ENCODE data around the gene PLXDC1. TPM values are rescaled to one million over a fixed set of nuclear protein-coding genes. Genes with fewer than 3 reads are reported as not detected.
A peak's percentile ranks its signal among the peaks of the same experiment; 100 is the strongest.

PLXDC1 gene
- total RNA-seq, 1 experiment from 2014 or later = not detected

GRCh38 chr17:39166437-39167335 is 15.2 kb upstream of the PLXDC1 start:
- Histone ChIP-seq H3K27ac (ENCODE audit: low read length) (no peak overlapping the region), H3K27me3 (ENCODE audit: control insufficient read depth, insufficient read depth, low read length) (no peaks in the 10 kb centered on the region), H3K4me3 (ENCODE audit: low read depth in 2 of 2, low read length in 2 of 2) (no peak overlapping the region), H3K36me3 (ENCODE audit: control insufficient read depth, insufficient read depth, low read length) (no peaks in the 10 kb centered on the region), H3K9me3 (ENCODE audit: control insufficient read depth, insufficient read depth, low read depth, low read length) (no peaks in the 10 kb centered on the region), H3K4me1 (ENCODE audit: control insufficient read depth, insufficient read depth, low read length) (peaks cover 4% of the 10 kb centered on the region; the same call in 1 of the 2 replicates)
- in situ Hi-C loops (cut with HindIII; ENCODE audit: low pct_unique_long_range_greater_than_20kb, low sequenced_read_pairs) (no loop called here), intact Hi-C loops (cut with micrococcal nuclease; ENCODE audit: unreplicated experiment) (no loop called here)
- TF ChIP-seq POLR2AphosphoS5 (IDR thresholded peaks at IDR 0.05; ENCODE audit: low read depth, low read length) (no peak), TCF7L2 (IDR thresholded peaks at IDR 0.05; ENCODE audit: low read depth, low read length) (no peak), SIN3A (IDR thresholded peaks at IDR 0.05; ENCODE audit: borderline replicate concordance, insufficient read depth, low read depth, low read length) (no peak)
- TF ChIP-seq, protein P1, sequence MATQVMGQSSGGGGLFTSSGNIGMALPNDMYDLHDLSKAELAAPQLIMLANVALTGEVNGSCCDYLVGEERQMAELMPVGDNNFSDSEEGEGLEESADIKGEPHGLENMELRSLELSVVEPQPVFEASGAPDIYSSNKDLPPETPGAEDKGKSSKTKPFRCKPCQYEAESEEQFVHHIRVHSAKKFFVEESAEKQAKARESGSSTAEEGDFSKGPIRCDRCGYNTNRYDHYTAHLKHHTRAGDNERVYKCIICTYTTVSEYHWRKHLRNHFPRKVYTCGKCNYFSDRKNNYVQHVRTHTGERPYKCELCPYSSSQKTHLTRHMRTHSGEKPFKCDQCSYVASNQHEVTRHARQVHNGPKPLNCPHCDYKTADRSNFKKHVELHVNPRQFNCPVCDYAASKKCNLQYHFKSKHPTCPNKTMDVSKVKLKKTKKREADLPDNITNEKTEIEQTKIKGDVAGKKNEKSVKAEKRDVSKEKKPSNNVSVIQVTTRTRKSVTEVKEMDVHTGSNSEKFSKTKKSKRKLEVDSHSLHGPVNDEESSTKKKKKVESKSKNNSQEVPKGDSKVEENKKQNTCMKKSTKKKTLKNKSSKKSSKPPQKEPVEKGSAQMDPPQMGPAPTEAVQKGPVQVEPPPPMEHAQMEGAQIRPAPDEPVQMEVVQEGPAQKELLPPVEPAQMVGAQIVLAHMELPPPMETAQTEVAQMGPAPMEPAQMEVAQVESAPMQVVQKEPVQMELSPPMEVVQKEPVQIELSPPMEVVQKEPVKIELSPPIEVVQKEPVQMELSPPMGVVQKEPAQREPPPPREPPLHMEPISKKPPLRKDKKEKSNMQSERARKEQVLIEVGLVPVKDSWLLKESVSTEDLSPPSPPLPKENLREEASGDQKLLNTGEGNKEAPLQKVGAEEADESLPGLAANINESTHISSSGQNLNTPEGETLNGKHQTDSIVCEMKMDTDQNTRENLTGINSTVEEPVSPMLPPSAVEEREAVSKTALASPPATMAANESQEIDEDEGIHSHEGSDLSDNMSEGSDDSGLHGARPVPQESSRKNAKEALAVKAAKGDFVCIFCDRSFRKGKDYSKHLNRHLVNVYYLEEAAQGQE (IDR thresholded peaks at IDR 0.05; ENCODE audit: insufficient read depth in 1 of 2, low read depth in 2 of 2, low read length in 1 of 2) = no peak
- TF ChIP-seq, protein P2, sequence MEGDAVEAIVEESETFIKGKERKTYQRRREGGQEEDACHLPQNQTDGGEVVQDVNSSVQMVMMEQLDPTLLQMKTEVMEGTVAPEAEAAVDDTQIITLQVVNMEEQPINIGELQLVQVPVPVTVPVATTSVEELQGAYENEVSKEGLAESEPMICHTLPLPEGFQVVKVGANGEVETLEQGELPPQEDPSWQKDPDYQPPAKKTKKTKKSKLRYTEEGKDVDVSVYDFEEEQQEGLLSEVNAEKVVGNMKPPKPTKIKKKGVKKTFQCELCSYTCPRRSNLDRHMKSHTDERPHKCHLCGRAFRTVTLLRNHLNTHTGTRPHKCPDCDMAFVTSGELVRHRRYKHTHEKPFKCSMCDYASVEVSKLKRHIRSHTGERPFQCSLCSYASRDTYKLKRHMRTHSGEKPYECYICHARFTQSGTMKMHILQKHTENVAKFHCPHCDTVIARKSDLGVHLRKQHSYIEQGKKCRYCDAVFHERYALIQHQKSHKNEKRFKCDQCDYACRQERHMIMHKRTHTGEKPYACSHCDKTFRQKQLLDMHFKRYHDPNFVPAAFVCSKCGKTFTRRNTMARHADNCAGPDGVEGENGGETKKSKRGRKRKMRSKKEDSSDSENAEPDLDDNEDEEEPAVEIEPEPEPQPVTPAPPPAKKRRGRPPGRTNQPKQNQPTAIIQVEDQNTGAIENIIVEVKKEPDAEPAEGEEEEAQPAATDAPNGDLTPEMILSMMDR (IDR thresholded peaks at IDR 0.05) = no peak
- CTCF ChIA-PET = interaction anchor here (1.2 kb wide), 1 partner anchor 8 kb away, joined by 4 read pairs; no protein-coding TSS in a partner anchor
- DNase-seq (ENCODE audit: low read depth, low spot score) = no peak
- no TSS peak for BruUV-seq (replicated peaks)
- POLR2A ChIA-PET = no interaction called here
- ATAC-seq = no peak

- POLR2A ChIA-PET = no interaction called here
- H3K4me1 ChIP-seq (ENCODE audit: control insufficient read depth, insufficient read depth, low read length) = peaks cover 4% of the 10 kb centered on the region; the same call in 1 of the 2 replicates
- no peaks in the 10 kb centered on the region for H3K9me3 ChIP-seq (ENCODE audit: control insufficient read depth, insufficient read depth, low read depth, low read length)
- no peaks in the 10 kb centered on the region for H3K36me3 ChIP-seq (ENCODE audit: control insufficient read depth, insufficient read depth, low read length)
- in situ Hi-C loops (cut with HindIII; ENCODE audit: low pct_unique_long_range_greater_than_20kb, low sequenced_read_pairs) (no loop called here), intact Hi-C loops (cut with micrococcal nuclease; ENCODE audit: unreplicated experiment) (no loop called here)
- H3K4me3 ChIP-seq (ENCODE audit: low read depth in 2 of 2, low read length in 2 of 2) = peak within 1 kb of the TSS in 1 of 2 experiments; percentile 17; a peak in 1 of 4 replicates
- H3K27ac ChIP-seq (ENCODE audit: low read length) = no peak within 1 kb of the TSS
- ATAC-seq (no peak), DNase-seq (ENCODE audit: low read depth, low spot score) (no peak)
- TF ChIP-seq TCF7L2 (IDR thresholded peaks at IDR 0.05; ENCODE audit: low read depth, low read length) (no peak), SIN3A (IDR thresholded peaks at IDR 0.05; ENCODE audit: borderline replicate concordance, insufficient read depth, low read depth, low read length) (no peak), POLR2AphosphoS5 (IDR thresholded peaks at IDR 0.05; ENCODE audit: low read depth, low read length) (no peak)
- TF ChIP-seq, protein P2 (IDR thresholded peaks at IDR 0.05) = no peak
- TF ChIP-seq, protein P1 (IDR thresholded peaks at IDR 0.05; ENCODE audit: insufficient read depth in 1 of 2, low read depth in 2 of 2, low read length in 1 of 2) = no peak
- CTCF ChIA-PET = interaction anchor here (1.2 to 1.7 kb wide), 2 partner anchors 9 to 13 kb away, joined by 4 to 11 read pairs; no protein-coding TSS in a partner anchor
- BruUV-seq (replicated peaks) = no TSS peak
- no peaks in the 10 kb centered on the region for H3K27me3 ChIP-seq (ENCODE audit: control insufficient read depth, insufficient read depth, low read length)
Measured at GRCh38 chr17:39165841-39166349, 14.5 kb upstream of the PLXDC1 start, which contains the start of gene ARL5C. Gene ARL5C, minus strand, starts transcription at chr17:39166161. Its CDS starts 401 bp downstream, at chr17:39165760.

All from Panc1 (cell line).